Measurements from ENCODE around the gene PCDH9.

- TF ChIP-seq POLR2AphosphoS5 (IDR thresholded peaks at IDR 0.05; ENCODE audit: borderline replicate concordance, low read depth, low read length), result no peak
- no peak for TF ChIP-seq EZH2 (IDR thresholded peaks at IDR 0.05)
- TF ChIP-seq FOXP2 (optimal IDR thresholded peaks at IDR 0.05; ENCODE audit: control extremely low read depth, extremely low read length, insufficient read depth), result no peak
These were observed 886.8 kb downstream of the PCDH9 start for GRCh38 chr13:66343224-66343828.
